HL-60 (cell line): ENCODE measurements around the gene CRABP1.

Experiments used
- DNase-seq, 2 experiments: peaks; one replicate each; pipeline ENCODE4 v3.0.0-alpha.2; 2010 to 2020; ENCODE audit warnings: low read depth in 1 of 2, low spot score in 1 of 2
- H3K27ac ChIP-seq: fragments of 250-450 bp; sonication (Bioruptor Pico); replicated peaks from 2 replicates; pipeline ENCODE4 v1.5.1; 2020; ENCODE audit warnings: mild to moderate bottlenecking, moderate library complexity
- H3K27me3 ChIP-seq: fragments of 250-450 bp; sonication (Bioruptor Pico); 2 replicates; pipeline ENCODE4 v1.5.1; 2021; ENCODE audit warnings: mild to moderate bottlenecking, moderate library complexity; ENCODE audit not compliant: insufficient read depth, poor library complexity, severe bottlenecking
- H3K4me3 ChIP-seq: replicated peaks from 2 replicates; pipeline ENCODE4 v1.5.1; 2011; ENCODE audit warnings: mild to moderate bottlenecking, control low read depth, low read length; ENCODE audit not compliant: insufficient read depth
- CTCF ChIP-seq: IDR thresholded peaks from one replicate; pipeline ENCODE4 v1.5.1; 2011; ENCODE audit warnings: low read length, control low read depth, inconsistent platforms; ENCODE audit not compliant: insufficient read depth
- GABPA ChIP-seq: IDR thresholded peaks from 2 replicates; pipeline ENCODE4 v1.6.1; 2012; ENCODE audit warnings: low read depth
- POLR2AphosphoS5 ChIP-seq: IDR thresholded peaks from 2 replicates; pipeline ENCODE4 v1.6.1; 2012; ENCODE audit warnings: low read depth
- REST ChIP-seq: IDR thresholded peaks from 2 replicates; pipeline ENCODE4 v1.6.1; 2012; ENCODE audit warnings: low read depth; ENCODE audit not compliant: insufficient replicate concordance
- SPI1 ChIP-seq: IDR thresholded peaks from 2 replicates; pipeline ENCODE4 v1.6.1; 2012; ENCODE audit warnings: low read depth, mild to moderate bottlenecking, borderline replicate concordance

Gene CRABP1

GRCh38 chr15:78292219-78292618, 47.9 kb upstream of the CRABP1 start:
- Histone ChIP-seq H3K27me3 (no peaks in the 10 kb centered on the region), H3K27ac (no peak overlapping the region), H3K4me3 (no peak overlapping the region)
- no peak for DNase-seq
- TF ChIP-seq POLR2AphosphoS5: no peak
- TF ChIP-seq SPI1: no peak
- no peak for TF ChIP-seq GABPA
- TF ChIP-seq CTCF: no peak
- TF ChIP-seq REST: no peak

- H3K27me3 ChIP-seq: no peaks in the 10 kb centered on the region
- H3K4me3 ChIP-seq: peak within 1 kb of the TSS; percentile 100
- peak within 1 kb of the TSS; percentile 84 for H3K27ac ChIP-seq
- peak; percentile 95 for DNase-seq
- TF ChIP-seq SPI1 (peak; percentile 76), GABPA (peak; percentile 76), REST (peak; percentile 62), CTCF (no peak), POLR2AphosphoS5 (peak; percentile 91)
Measured at GRCh38 chr15:78299101-78299930, 40.8 kb upstream of the CRABP1 start, which contains the start of gene SKIC8. SKIC8 (minus strand) TSS chr15:78299609; CDS start chr15:78295686, 3,923 bp downstream.

- Histone ChIP-seq H3K4me3 (no peak overlapping the region), H3K27me3 (no peaks in the 10 kb centered on the region), H3K27ac (peak overlapping the region; percentile 84)
- DNase-seq: no peak
- no peak for TF ChIP-seq SPI1
- TF ChIP-seq REST: no peak
- TF ChIP-seq CTCF: no peak
- TF ChIP-seq POLR2AphosphoS5: no peak
- no peak for TF ChIP-seq GABPA
Measured at GRCh38 chr15:78301326-78301725, 38.8 kb upstream of the CRABP1 start.
